HEK293T (cell line): Measurements from ENCODE around the gene SH3TC1.
A peak's percentile ranks its signal among the peaks of the same experiment; 100 is the strongest.

ENCODE experiments used
- CTCF ChIA-PET: fragments of 350-600 bp; formaldehyde crosslinking; extraction: SDS; loops from one replicate; lab custom pipeline; 2021; ENCODE audit warnings: antibody characterized with exemption, inconsistent platforms; lab: Yijun Ruan, JAX
- POLR2A ChIA-PET: fragments of 350-600 bp; formaldehyde crosslinking; extraction: SDS; loops from one replicate; lab custom pipeline; 2020; ENCODE audit warnings: antibody characterized with exemption, inconsistent platforms; lab: Yijun Ruan, JAX
- DNase-seq: peaks from one replicate; pipeline ENCODE4 v3.0.0; 2012; ENCODE audit warnings: mixed read lengths; ENCODE audit errors: extremely low spot score
- ARNT ChIP-seq: fragments of 450-650 bp; IDR thresholded peaks from 2 replicates; pipeline ENCODE4 v1.6.1; 2017; ENCODE audit warnings: mild to moderate bottlenecking
- BHLHE40 ChIP-seq: fragments of 450-650 bp; IDR thresholded peaks from 2 replicates; pipeline ENCODE4 v1.6.1; 2016; ENCODE audit warnings: mild to moderate bottlenecking, moderate library complexity, borderline replicate concordance
- CTBP1 ChIP-seq: fragments of 450-650 bp; IDR thresholded peaks from 2 replicates; pipeline ENCODE4 v1.6.1; 2016; ENCODE audit warnings: borderline replicate concordance
- ELF4 ChIP-seq: fragments of 450-650 bp; IDR thresholded peaks from 2 replicates; pipeline ENCODE4 v1.6.1; 2017; ENCODE audit warnings: antibody characterized with exemption
- FOXA1 ChIP-seq: fragments of 450-650 bp; IDR thresholded peaks from 2 replicates; pipeline ENCODE4 v1.6.1; 2016; ENCODE audit warnings: mild to moderate bottlenecking
- FOXK2 ChIP-seq: fragments of 450-650 bp; IDR thresholded peaks from 2 replicates; pipeline ENCODE4 v1.6.1; 2016; ENCODE audit warnings: mild to moderate bottlenecking
- FOXM1 ChIP-seq: fragments of 450-650 bp; IDR thresholded peaks from 2 replicates; pipeline ENCODE4 v1.6.1; 2017; ENCODE audit warnings: mild to moderate bottlenecking, borderline replicate concordance
- HDGF ChIP-seq: fragments of 450-650 bp; IDR thresholded peaks from 2 replicates; pipeline ENCODE4 v1.6.1; 2017; ENCODE audit warnings: antibody characterized with exemption, borderline replicate concordance
- L3MBTL2 ChIP-seq: fragments of 450-650 bp; conservative IDR thresholded peaks from 2 replicates; pipeline ENCODE4 v1.6.1; 2016; ENCODE audit warnings: mild to moderate bottlenecking
- LEF1 ChIP-seq: fragments of 450-650 bp; IDR thresholded peaks from 2 replicates; pipeline ENCODE4 v1.6.1; 2017; ENCODE audit warnings: mild to moderate bottlenecking, borderline replicate concordance
- NFRKB ChIP-seq: fragments of 450-650 bp; IDR thresholded peaks from 2 replicates; pipeline ENCODE4 v1.6.1; 2016; ENCODE audit warnings: mild to moderate bottlenecking, moderate library complexity
- PKNOX1 ChIP-seq: fragments of 450-650 bp; IDR thresholded peaks from 2 replicates; pipeline ENCODE4 v1.6.1; 2016
- SP1 ChIP-seq: fragments of 450-650 bp; IDR thresholded peaks from 2 replicates; pipeline ENCODE4 v1.6.1; 2017
- SUZ12 ChIP-seq: fragments of 450-650 bp; IDR thresholded peaks from 2 replicates; pipeline ENCODE4 v1.6.1; 2016; ENCODE audit warnings: mild to moderate bottlenecking
- TARDBP ChIP-seq: fragments of 450-650 bp; IDR thresholded peaks from 2 replicates; pipeline ENCODE4 v1.6.1; 2016
- ZNF384 ChIP-seq: fragments of 450-650 bp; IDR thresholded peaks from 2 replicates; pipeline ENCODE4 v1.6.1; 2016

SH3TC1 gene

GRCh38 chr4:8181119-8181518, 18.0 kb upstream of the SH3TC1 start:
- POLR2A ChIA-PET, result no interaction called here
- CTCF ChIA-PET, result interaction anchor here (0.6 kb wide), 1 partner anchor 40 kb away, joined by 3 read pairs; no protein-coding TSS in a partner anchor
- no peak for DNase-seq
- TF ChIP-seq FOXK2, result no peak
- TF ChIP-seq PKNOX1, result no peak
- no peak for TF ChIP-seq ZNF384
- no peak for TF ChIP-seq BHLHE40
- no peak for TF ChIP-seq FOXM1
- TF ChIP-seq NFRKB, result no peak
- no peak for TF ChIP-seq SP1
- no peak for TF ChIP-seq TARDBP
- TF ChIP-seq FOXA1, result no peak
- TF ChIP-seq CTBP1, result no peak
- no peak for TF ChIP-seq L3MBTL2
- no peak for TF ChIP-seq HDGF

DNA sequence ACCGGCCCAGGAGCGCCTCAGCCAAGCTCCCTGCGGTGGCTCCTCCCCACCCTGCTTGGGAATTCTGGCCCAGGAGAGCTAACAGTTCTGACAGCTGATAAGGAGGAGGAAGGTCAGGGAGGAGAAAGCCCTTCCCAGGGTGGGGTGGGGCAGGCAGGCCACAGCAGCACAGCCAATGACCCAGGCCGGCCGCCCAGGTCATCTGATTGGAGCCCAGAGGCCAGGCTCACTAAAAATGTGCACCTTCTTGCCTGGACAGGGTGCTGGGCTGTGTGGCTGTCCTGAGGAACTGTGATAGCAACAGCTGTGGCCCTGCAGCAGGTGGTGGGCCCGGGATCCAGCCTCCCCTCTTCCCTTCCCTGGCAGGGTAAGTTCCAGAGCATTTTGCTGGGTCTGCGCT, 17.2 kb upstream of the SH3TC1 start:
- TF ChIP-seq FOXK2, result no peak
- POLR2A ChIA-PET, result no interaction called here
- DNase-seq, result no peak
- CTCF ChIA-PET, result interaction anchor here (0.7 kb wide), 1 partner anchor 47 kb away, joined by 3 read pairs; no protein-coding TSS in a partner anchor

DNA sequence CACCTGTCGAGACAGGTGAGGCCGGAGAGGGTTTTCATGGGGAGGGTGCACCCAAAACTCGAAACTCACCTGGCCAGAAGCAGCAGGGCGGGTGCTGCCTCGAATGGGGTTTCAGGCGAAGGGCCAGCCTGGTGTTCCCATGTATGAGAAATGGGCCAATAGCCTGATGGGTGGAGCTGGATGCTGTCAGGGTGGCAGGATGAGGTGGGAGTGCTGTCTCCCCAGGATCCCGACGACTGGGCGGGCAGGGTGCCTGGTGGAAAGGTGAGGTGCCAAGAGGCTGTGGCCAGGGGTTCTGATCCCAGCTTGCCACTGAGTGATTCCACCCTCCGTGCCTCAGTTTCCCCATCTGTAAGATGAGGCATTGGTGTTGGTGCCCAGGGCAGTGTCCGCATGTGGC, 16.8 kb upstream of the SH3TC1 start:
- ChIA-PET CTCF (interaction anchor here (0.7 kb wide), 1 partner anchor 47 kb away, joined by 3 read pairs; no protein-coding TSS in a partner anchor), POLR2A (no interaction called here)
- TF ChIP-seq NFRKB, result no peak
- no peak for TF ChIP-seq BHLHE40
- no peak for TF ChIP-seq ELF4
- no peak for TF ChIP-seq L3MBTL2
- no peak for TF ChIP-seq CTBP1
- TF ChIP-seq FOXM1, result no peak
- TF ChIP-seq SP1, result no peak
- no peak for TF ChIP-seq ZNF384
- no peak for TF ChIP-seq HDGF
- no peak for TF ChIP-seq PKNOX1
- TF ChIP-seq LEF1, result no peak
- no peak for DNase-seq

- POLR2A ChIA-PET, result no interaction called here
These were observed 16.0 kb upstream of the SH3TC1 start for GRCh38 chr4:8182858-8183725.

DNA sequence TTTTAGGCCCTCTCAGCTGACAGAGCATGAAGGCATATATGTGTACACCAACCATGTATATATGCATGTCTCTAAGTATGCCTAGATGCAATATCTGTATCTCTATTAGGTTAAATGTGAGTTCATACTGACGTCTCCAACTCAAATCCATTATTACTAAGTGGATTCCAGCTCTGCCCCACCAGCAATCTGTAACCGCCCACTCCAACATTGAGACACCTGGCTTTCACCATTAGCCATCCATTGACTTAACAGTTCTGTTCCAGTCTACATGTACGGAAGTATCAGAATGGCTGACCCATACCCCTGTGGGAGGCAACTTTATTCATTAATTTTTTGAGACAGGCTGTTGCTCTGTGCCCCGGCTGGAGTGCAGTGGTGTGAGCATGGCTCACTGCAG, 15.0 kb upstream of the SH3TC1 start:
- CTCF ChIA-PET, result no interaction called here
- DNase-seq, result no peak
- POLR2A ChIA-PET, result no interaction called here
- no peak for TF ChIP-seq FOXA1
- TF ChIP-seq FOXM1, result no peak
- no peak for TF ChIP-seq PKNOX1
- TF ChIP-seq BHLHE40, result no peak
- no peak for TF ChIP-seq ARNT
- no peak for TF ChIP-seq L3MBTL2
- TF ChIP-seq NFRKB, result no peak
- TF ChIP-seq SP1, result no peak
- no peak for TF ChIP-seq CTBP1
- no peak for TF ChIP-seq ZNF384
- no peak for TF ChIP-seq HDGF
- TF ChIP-seq ELF4, result no peak
- no peak for TF ChIP-seq LEF1
- TF ChIP-seq FOXK2, result no peak
- no peak for TF ChIP-seq TARDBP
- no peak for TF ChIP-seq SUZ12

More at GRCh38 chr4:8182858-8183725, 16.0 kb upstream of the SH3TC1 start:
- peak; percentile 34 for DNase-seq
- TF ChIP-seq CTBP1, result no peak
- TF ChIP-seq ARNT, result no peak
- TF ChIP-seq TARDBP, result no peak
- TF ChIP-seq BHLHE40, result no peak
- TF ChIP-seq ZNF384, result no peak
- no peak for TF ChIP-seq ELF4
- TF ChIP-seq PKNOX1, result no peak
- no peak for TF ChIP-seq HDGF
- TF ChIP-seq FOXM1, result no peak
- TF ChIP-seq L3MBTL2, result no peak
- no peak for TF ChIP-seq NFRKB
- TF ChIP-seq FOXA1, result no peak
- no peak for TF ChIP-seq SUZ12
- TF ChIP-seq FOXK2, result no peak
- TF ChIP-seq LEF1, result no peak
- no peak for TF ChIP-seq SP1
- CTCF ChIA-PET, result no interaction called here
